Kidney (tissue), 14 donors: ENCODE results near the gene RAI1. TPM values are rescaled to one million over a fixed set of nuclear protein-coding genes. Genes with fewer than 3 reads are reported as not detected.

Source experiments
- DNase-seq, 5 donors: peaks; one replicate each; pipeline ENCODE4 v3.0.0-alpha.2; 2013 to 2020
- FAIRE-seq: peaks from 2 replicates; lab custom pipeline; 2012; peaks lifted over from hg19 to GRCh38; lab: Jason Lieb, UNC
- H3K27ac ChIP-seq, 2 donors: one replicate each; pipeline ENCODE4 v1.7.0; 2013; ENCODE audit warnings: low read depth in 2 of 2, low read length in 2 of 2, inconsistent platforms in 1 of 2
- H3K27me3 ChIP-seq: one replicate; pipeline ENCODE4 v1.7.1; 2013; ENCODE audit warnings: low read length, inconsistent platforms; ENCODE audit not compliant: control insufficient read depth, insufficient read depth
- H3K36me3 ChIP-seq, 3 donors: one replicate each; pipeline versions ENCODE4 v1.7.0 to v1.7.1; 2013; ENCODE audit warnings: low read length in 3 of 3, control low read depth in 1 of 3, inconsistent platforms in 1 of 3; ENCODE audit not compliant: insufficient read depth in 3 of 3, control insufficient read depth in 2 of 3
- H3K4me1 ChIP-seq, 3 donors: one replicate each; pipeline versions ENCODE4 v1.7.0 to v1.7.1; 2013; ENCODE audit warnings: low read length in 3 of 3, inconsistent platforms in 1 of 3, low read depth in 1 of 3; ENCODE audit not compliant: control insufficient read depth in 2 of 3, insufficient read depth in 2 of 3
- H3K4me3 ChIP-seq, 3 donors: one replicate each; pipeline versions ENCODE4 v1.7.0 to v1.8.1; 2013; ENCODE audit warnings: low read length in 3 of 3, control low read depth in 1 of 3, inconsistent platforms in 1 of 3
- H3K9ac ChIP-seq, 3 donors: one replicate each; pipeline versions ENCODE4 v1.7.0 to v1.7.1; 2013; ENCODE audit warnings: low read length in 3 of 3, control low read depth in 1 of 3, inconsistent platforms in 1 of 3
- H3K9me3 ChIP-seq, 3 donors: one replicate each; pipeline versions ENCODE4 v1.7.0 to v1.7.1; 2013; ENCODE audit warnings: low read length in 3 of 3, control low read depth in 1 of 3, inconsistent platforms in 1 of 3; ENCODE audit not compliant: control insufficient read depth in 2 of 3, insufficient read depth in 1 of 3
- CTCF ChIP-seq: IDR thresholded peaks from 3 replicates; pipeline ENCODE4 v1.5.1; 2012; ENCODE audit warnings: mild to moderate bottlenecking, moderate library complexity, borderline replicate concordance; ENCODE audit not compliant: insufficient read depth; ENCODE audit errors: extremely low read depth
- intact Hi-C: fragments of 100-400 bp; cut with DNase I; formaldehyde crosslinking; loops from one replicate; pipeline ENCODE4 v1.11.1; 2022
- polyA plus RNA-seq: library from polyadenylated mRNA; stranded (reverse); fragments of 350-450 nt; fragmentation: Illumina TruSeq; extraction: RNeasy Lipid Tissue Mini Kit (QIAGEN cat#74804); gene quantifications from one replicate; pipeline ENCODE4 v1.2.3, GENCODE V29; 2014; ENCODE audit warnings: low read depth, low replicate concordance; ENCODE audit not compliant: insufficient read depth
- total RNA-seq: library from RNA; stranded (reverse); fragmentation: NEBNext Ultra II Directional; extraction: Animal tissue kit (Norgen Biotek cat#: 25700); gene quantifications from one replicate; pipeline ENCODE4 v1.2.1, GENCODE V29; 2021
- donor health status: control.
- donor health status: control.
- donor health status: control.
- donor health status: control.
- donor health status: control.
- donor health status: DM: yes; HTN: yes; CAD: no.
- donor health status: Normal renal cell carcinoma (clear cell type).

The RAI1 gene
- total and polyA plus RNA-seq, 2 donors from 2014 or later, result 6.7 to 50.5 TPM

GRCh38 chr17:17668775-17669579 lies 12.3 kb upstream of the RAI1 start:
- Histone ChIP-seq H3K4me3 (no peak overlapping the region), H3K36me3 (no peaks in the 10 kb centered on the region), H3K27me3 (no peaks in the 10 kb centered on the region), H3K4me1 (no peaks in the 10 kb centered on the region), H3K27ac (no peak overlapping the region), H3K9ac (no peak overlapping the region), H3K9me3 (no peaks in the 10 kb centered on the region)
- intact Hi-C loops, result no loop called here
- no peak for TF ChIP-seq CTCF
- FAIRE-seq (no peak), DNase-seq (peak in 1 of 5 donors; percentile 44)

- H3K36me3 ChIP-seq, result no peaks in the 10 kb centered on the region
- H3K27me3 ChIP-seq, result no peaks in the 10 kb centered on the region
- H3K27ac ChIP-seq, result no peak overlapping the region
- intact Hi-C loops, result loop anchor here (10.0 kb wide), 1 partner anchor 365 kb away; the partner anchor contains the start of genes ATPAF2 and GID4
- peak in 1 of 5 donors; percentile 79 for DNase-seq
- H3K4me1 ChIP-seq, result no peaks in the 10 kb centered on the region
- no peak for TF ChIP-seq CTCF
- no peak overlapping the region for H3K4me3 ChIP-seq
- no peaks in the 10 kb centered on the region for H3K9me3 ChIP-seq
- no peak for FAIRE-seq
- H3K9ac ChIP-seq, result no peak overlapping the region
Observed at GRCh38 chr17:17669580-17670235, 11.6 kb upstream of the RAI1 start.

- no peak for FAIRE-seq
- peak in 1 of 5 donors; percentile 31 for DNase-seq
- TF ChIP-seq CTCF, result no peak
- intact Hi-C loops, result loop anchor here (10.0 kb wide), 1 partner anchor 364 kb away; the partner anchor contains the start of genes ATPAF2 and GID4
- Histone ChIP-seq H3K4me1 (no peaks in the 10 kb centered on the region), H3K9me3 (no peaks in the 10 kb centered on the region), H3K9ac (no peak overlapping the region), H3K4me3 (no peak overlapping the region), H3K27me3 (no peaks in the 10 kb centered on the region), H3K36me3 (no peaks in the 10 kb centered on the region), H3K27ac (no peak overlapping the region)
Observed at GRCh38 chr17:17670701-17671305, 10.5 kb upstream of the RAI1 start.
